GM18870 (cell line): ENCODE data around the gene ZNF267.
"Not testable (repeated sequence)": the region's sequence is repeated elsewhere in the genome, so short reads cannot be mapped to it uniquely, and the experiment has no call there.

Experiments
- ATAC-seq: cut with Tn5 transposase; IDR thresholded peaks from one replicate; pipeline ENCODE4 v1.9.1; 2021; ENCODE audit warnings: moderate library complexity; ENCODE audit not compliant: unreplicated experiment

ZNF267 gene

DNA sequence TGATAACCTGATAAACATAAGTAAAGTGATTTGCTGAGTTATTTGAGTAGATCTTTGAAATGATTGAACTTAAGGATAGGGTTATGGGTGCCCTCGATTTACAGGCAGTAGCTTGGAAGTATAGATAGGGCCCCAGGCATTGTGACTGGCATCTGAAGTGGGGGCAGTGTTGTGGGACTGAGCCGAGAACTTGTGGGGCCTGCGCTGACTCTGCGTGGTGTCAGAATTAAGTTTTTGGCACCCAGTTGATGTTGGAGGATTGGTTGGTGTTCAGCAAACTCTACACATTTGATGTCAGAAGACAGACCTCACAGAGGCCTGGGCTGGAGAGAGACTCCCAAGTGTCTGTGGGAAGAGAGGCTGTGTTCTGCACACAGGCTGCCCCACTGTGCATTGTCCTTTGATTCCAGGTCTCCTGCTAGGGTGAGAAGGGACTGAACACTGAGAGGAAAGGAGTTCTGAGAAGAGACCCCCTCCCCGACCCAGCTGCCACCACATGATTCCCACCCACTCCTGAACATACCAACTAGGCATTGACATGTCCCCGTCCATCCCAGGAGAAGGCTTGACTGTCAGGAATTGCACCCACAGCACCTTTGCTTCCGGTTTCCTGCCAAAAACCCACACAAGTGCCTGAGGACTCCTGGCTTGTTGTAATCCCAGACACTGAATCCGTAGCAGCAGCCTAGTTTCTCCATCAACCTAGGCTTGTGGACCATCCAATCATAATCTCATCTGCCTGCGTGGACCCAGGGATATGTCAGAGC, 4.5 kb downstream of the ZNF267 start:
- ATAC-seq = no peak

DNA sequence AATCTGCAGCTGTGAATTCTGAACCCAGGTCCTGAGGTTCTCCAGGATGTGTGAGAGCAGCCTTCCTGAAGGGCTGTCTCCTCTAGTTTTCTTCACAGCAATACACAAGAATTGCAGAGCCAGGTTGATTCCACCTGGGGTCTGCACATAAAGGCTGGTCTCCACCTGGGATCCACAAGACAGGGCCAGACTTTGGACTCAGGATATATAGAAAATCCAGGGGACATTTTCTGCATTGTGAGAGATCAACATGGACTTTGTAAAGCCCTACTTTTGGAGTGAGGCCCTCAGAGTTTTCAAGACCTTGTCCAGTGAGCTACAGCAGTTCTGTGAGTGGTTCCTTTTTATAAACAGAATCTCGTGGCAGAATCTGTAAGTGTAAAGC, 6.3 kb downstream of the ZNF267 start:
- no peak for ATAC-seq

DNA sequence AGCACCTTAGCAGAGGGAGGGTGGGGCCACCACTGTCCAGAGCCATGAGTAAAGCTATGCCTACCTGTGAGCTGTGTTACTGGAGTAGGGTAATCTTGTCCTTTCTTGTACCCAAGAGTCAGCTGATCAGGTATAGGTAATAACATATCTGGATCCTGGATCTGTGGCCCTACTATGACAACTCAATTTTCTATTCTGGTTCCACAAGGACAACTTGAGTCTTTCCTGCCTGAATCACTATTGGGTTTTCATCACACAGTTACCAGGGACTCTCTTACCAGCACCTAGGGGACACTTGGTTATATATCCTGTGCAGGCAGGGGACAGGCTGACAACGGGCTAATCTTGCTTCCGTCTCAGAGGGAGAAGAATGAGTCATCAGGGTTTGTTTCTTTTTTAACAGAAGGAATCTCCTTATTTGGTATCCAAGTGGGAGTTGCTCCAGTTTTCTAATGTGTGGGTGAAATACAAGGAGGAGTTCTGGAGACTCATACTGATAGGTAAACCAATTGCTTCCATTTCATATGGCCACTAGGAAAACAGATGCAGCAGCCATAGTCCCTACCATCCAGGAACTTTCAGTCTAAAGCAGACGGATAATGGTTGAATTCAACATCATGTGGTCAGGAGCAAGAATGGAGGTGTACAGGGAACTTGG, 6.8 kb downstream of the ZNF267 start:
- peak; percentile 61 for ATAC-seq

DNA sequence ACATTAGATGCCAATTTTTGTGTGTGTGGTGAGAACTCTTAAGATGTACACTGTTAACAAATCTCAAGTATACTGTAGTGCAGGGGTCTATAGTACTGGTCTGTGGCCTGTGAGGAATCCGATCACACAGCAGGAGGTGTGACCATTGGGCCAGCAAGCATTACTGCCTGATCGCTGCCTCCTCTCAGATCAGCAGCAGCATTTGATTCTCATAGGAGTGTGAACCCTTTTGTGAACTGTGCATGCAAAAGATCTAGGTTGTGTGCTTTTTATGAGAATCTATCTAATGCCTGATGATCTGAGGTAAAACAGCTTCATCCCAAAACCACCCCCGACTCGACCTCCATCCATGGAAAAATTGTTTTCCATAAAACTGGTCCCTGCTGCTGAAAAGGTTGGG, 12.6 kb downstream of the ZNF267 start:
- ATAC-seq = no peak

DNA sequence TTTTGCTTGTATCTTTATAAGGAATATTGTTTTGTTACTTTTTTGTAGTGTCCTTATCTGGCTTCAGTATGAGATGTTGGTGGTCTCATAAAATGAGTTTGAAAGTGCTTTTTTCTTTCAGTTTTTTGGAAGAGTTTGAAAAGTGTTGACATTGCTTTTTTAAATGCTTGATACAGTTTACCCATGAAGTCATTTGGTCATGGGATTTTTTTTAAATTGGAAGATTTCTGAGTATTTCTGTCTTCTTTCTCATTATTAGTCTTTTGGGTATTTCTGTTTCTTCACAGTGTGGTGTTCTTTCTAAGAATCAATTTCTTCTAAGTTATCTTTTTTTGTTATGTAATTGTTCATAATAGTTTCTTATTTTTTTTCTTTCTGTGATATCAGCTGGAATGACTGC, 15.1 kb downstream of the ZNF267 start:
- ATAC-seq = no peak

DNA sequence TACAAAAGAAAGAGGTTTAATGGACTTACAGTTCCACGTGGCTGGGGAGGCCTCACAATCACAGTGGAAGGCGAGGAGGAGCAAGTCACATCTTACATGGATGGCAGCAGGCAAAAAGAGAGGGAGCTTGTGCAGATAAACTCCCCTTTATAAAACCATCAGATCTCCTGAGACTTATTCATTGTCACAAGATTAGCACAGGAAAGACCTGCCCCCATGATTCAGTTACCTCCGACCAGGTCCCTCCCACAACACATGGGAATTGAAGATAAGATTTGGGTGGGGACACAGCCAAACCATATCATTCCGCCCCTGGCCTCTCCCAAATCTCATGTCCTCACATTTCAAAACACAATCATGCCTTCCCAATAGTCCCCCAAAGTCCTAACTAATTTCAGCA, 18.5 kb downstream of the ZNF267 start:
- ATAC-seq = not testable (repeated sequence)

DNA sequence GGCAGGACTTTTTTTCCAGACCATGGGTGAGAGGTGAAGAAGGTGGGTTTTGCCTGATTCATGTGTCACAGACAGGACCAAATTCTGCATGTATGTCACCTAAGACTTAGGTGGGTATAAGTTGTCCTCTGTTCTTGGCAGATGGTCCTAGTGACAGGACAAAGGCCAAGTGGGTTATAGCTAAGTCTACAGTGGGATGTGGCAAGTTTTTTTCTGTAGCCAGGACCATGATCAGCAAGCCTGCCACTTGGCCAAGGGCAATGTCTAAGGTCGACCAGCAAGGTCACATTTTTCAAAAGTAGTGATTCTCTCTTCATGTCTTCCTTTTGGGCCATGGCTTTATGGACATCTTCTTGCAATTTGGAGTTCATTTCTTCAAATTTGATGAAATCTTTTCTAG, 20.2 kb downstream of the ZNF267 start:
- ATAC-seq = no peak

DNA sequence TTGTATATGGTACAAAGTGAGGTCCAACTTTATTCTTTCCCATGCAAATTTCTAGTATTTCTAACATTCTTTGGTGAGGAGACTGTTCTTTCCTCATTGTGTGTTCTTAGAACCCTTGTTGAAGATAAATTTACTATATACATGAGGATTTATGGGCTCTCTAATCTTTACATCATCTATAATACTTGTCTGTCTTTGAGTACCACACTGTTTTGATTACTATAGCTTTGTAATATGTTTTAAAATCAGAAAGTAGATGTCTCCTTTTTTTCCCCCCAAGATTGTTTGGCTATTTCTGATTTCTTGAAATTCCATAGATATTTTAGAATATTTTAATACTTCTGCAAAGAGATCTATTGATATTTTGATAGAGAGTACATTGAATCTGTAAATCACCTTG, 23.7 kb downstream of the ZNF267 start:
- no peak for ATAC-seq

DNA sequence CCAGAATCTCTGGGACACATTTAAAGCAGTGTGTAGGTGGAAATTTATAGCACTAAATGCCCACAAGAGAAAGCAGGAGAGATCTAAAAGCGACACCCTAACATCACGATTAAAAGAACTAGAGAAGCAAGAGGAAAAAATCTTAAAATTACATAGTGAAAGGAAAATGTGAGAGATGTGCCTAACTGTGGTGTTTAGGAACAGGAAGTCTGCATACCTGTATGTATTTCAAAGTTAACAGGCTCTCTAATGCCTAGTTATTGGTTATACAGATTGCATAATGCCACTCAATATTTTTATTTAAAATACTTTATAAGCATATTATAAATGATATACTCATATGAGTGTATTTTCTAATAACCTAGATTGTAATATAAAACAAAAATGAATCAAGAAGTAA, 25.9 kb downstream of the ZNF267 start:
- ATAC-seq = no peak

DNA sequence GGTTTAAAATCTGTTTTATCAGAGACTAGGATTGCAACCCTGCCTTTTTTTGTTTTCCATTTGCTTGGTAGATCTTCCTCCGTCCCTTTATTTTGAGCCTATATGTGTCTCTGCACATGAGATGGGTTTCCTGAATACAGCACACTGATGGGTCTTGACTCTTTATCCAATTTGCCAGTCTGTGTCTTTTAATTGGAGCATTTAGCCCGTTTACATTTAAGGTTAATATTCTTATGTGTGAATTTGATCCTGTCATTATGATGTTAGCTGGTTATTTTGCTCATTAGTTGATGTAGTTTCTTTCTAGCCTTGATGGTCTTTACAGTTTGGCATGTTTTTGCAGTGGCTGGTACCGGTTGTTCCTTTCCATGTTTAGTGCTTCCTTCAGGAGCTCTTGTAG, 31.0 kb downstream of the ZNF267 start:
- ATAC-seq = not testable (repeated sequence)

DNA sequence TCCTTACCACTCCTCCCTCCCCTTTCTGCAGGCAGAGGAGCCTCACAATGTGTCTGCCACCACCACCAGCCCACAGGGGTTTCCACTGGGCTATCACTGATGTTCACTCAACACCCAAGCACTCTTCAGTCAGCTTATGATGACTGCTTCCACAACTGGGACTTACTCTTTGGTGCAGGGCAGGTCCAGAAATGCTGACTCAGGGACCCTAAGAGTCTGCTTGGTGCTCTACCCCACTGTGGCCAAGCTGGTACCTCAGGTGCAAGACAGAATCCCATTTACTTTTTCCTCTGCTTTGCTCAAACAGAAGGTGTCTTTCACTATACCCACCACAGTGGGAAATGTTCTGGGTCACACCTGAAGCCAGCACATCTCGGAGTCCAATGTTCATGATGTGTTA, 40.1 kb downstream of the ZNF267 start:
- no peak for ATAC-seq

DNA sequence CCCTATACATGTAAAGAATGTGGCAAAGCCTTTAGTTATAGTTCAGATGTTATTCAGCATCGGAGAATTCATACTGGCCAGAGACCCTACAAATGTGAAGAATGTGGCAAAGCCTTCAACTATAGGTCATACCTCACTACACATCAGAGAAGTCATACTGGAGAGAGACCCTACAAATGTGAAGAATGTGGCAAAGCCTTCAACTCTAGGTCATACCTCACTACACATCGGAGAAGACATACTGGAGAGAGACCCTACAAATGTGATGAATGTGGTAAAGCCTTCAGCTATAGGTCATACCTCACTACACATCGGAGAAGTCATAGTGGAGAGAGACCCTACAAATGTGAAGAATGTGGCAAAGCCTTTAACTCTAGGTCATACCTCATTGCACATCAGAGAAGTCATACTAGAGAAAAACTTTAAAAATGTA, 42.5 kb downstream of the ZNF267 start:
- ATAC-seq = no peak

DNA sequence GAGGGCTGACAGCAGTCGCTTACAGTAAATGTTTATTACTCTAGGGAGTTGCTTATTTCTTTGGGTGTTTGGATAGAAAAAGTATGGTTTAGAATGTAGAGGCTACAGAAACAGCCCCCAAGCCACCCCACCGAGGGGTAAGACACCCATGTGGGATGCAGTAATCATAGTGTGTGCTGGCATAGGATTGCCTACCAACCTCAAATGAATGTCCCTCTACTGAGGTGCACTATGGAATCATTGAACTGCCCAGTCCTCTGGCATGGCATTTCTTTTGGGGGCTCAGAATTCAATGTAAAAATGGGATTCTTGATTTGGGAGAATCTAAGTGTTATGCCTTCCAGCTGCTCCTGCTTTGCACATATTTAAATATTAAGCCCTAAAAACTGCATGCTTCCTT, 46.8 kb downstream of the ZNF267 start:
- no peak for ATAC-seq

DNA sequence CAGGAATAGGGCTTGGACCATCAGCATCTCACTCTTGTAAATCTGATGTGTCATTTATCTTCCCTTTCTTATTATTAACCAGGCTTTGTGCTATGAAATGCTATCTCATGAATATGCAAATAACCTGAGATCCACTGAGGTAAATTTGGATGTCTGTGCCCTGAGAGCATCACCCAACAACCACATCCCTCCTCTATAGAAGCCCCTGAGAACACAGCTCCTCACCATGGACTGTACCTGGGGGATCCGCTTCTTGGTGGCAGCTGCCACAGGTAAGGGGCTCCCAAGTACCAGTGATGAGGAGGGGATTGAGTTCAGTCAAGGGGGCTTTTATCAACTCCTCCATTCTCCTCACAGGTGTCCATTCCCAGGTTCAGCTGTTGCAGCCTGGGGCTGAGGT, 78.2 kb downstream of the ZNF267 start:
- not testable (repeated sequence) for ATAC-seq

DNA sequence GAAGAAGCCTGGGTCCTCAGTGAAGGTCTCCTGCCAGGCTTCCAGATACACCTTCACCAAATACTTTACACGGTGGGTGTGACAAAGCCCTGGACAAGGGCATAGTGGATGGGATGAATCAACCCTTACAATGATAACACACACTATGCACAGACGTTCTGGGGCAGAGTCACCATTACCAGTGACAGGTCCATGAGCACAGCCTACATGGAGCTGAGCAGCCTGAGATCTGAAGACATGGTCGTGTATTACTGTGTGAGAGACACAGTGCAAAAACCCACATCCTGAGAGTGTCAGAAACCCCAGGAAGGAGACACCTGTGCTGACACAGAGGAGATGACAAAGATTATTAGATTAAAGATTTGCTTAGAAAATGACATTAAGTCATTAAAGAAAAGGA, 78.6 kb downstream of the ZNF267 start:
- not testable (repeated sequence) for ATAC-seq

DNA sequence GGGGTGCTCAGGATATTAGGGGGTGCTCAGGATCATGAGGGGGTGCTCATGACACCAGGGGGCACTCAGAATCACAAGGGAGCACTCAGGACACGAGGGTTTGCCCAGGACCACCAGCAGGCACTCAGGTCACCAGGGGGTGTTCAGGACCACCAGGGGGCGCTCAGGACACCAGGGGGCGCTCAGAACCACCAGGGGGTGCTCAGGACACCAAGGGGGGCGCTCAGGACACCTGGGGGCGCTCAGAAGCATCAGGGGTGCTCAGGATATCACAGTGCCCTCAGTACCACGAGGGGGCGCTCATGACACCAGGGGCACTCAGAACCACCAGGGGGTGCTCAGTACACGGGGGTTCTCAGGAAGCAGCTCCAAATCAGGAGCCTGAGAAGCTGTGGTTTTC, 82.6 kb downstream of the ZNF267 start:
- ATAC-seq = not testable (repeated sequence)

DNA sequence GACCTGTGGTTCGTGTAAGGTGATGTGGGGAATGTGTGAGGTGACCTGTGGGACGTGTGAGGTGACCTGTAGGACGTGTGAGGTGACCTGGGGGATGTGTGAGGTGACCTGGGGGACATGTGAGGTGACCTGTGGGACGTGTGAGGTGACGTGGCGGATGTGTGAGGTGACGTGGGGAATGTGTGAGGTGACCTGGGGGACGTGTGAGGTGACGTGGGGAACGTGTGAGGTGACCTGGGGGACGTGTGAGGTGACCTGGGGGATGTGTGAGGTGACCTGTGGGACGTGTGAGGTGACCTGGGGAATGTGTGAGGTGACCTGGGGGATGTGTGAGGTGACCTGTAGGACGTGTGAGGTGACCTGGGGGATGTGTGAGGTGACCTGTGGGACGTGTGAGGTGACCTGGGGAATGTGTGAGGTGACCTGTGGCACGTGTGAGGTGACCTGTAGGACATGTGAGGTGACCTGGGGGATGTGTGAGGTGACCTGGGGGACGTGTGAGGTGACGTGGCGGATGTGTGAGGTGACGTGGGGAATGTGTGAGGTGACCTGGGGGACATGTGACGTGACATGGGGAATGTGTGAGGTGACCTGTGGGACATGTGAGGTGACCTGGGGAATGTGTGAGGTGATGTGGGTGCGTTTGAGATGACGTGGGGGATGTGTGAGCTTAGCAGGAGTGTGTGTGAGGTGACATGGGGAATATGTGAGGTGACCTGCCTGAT, 86.7 kb downstream of the ZNF267 start:
- ATAC-seq = not testable (repeated sequence)
